ENCODE results near the gene TJP1.
"Not testable (repeated sequence)": the region's sequence is repeated elsewhere in the genome, so short reads cannot be mapped to it uniquely, and the experiment has no call there.

- not testable (repeated sequence) for TF ChIP-seq ATF1 (CRISPR knock-in tag; IDR thresholded peaks at IDR 0.05); CTCF (IDR thresholded peaks at IDR 0.05); ZNF671 (CRISPR knock-in tag; IDR thresholded peaks at IDR 0.05); NFYB (CRISPR knock-in tag; conservative IDR thresholded peaks at IDR 0.05; ENCODE audit: low read depth); SP1 (CRISPR knock-in tag; conservative IDR thresholded peaks at IDR 0.05)
- TF ChIP-seq, protein P1, sequence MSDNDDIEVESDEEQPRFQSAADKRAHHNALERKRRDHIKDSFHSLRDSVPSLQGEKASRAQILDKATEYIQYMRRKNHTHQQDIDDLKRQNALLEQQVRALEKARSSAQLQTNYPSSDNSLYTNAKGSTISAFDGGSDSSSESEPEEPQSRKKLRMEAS (CRISPR knock-in tag; IDR thresholded peaks at IDR 0.05) = not testable (repeated sequence)
These were observed 145.8 kb downstream of the TJP1 start for GRCh38 chr15:29676374-29676960.
